Gastrocnemius medialis (tissue), 4 donors: ENCODE data around the gene SMARCA2.

Source experiments
- CTCF ChIP-seq, 5 experiments: fragments of 450-650 bp in 3 of 5; fragments of 200-600 bp in 2 of 5; sonication (generic) in 2 of 5; IDR thresholded peaks in 4 of 5; conservative IDR thresholded peaks in 1 of 5; 1 replicate in 4 of 5; 2 replicates in 1 of 5; pipeline ENCODE4 v1.5.1; 2016 to 2019; ENCODE audit warnings: antibody characterized with exemption in 5 of 5, mild to moderate bottlenecking in 3 of 5, moderate library complexity in 3 of 5
- POLR2A ChIP-seq, 2 donors: fragments of 450-650 bp; IDR thresholded peaks; one replicate each; pipeline ENCODE4 v1.6.1; 2017; ENCODE audit warnings: antibody characterized with exemption in 2 of 2, mild to moderate bottlenecking in 2 of 2, moderate library complexity in 2 of 2

GRCh38 chr9:2195211-2195610 lies 180.1 kb downstream of the SMARCA2 start:
- TF ChIP-seq CTCF (IDR thresholded peaks at IDR 0.05 in 4 of 5, conservative IDR thresholded peaks at IDR 0.05 in 1 of 5) (no peak), POLR2A (IDR thresholded peaks at IDR 0.05) (no peak)
